HS-27A (cell line): ENCODE data around the gene RPL31.

Source experiments
- DNase-seq: peaks from one replicate; pipeline ENCODE4 v3.0.0-alpha.2; 2012; ENCODE audit warnings: low read depth, missing footprints

Gene RPL31

GRCh38 chr2:101001691-101002561 lies at the start of gene RPL31:
Gene RPL31 (plus strand): TSS chr2:101002289. CDS start chr2:101002702, 413 bp downstream.
- peak; percentile 84 for DNase-seq

DNA sequence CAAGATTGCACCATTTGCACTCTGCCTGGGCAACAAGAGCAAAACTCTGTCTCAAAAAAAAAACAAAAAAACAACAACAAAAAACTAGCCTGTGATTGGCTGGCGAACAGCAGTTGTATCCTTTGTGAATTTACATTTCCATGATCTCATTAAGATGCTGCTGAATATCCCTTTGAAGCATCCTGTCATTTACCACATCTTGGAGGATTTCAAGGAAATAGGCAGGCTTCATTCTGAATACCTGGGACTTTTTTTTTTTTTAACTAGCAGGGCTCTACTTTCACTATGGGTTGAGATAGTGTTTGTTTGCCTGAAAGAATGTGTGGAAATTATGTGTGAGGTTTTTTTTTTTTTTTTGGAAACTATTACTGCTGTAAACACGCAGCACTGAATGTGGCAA lies 49.6 kb upstream of the RPL31 start:
- DNase-seq: no peak

DNA sequence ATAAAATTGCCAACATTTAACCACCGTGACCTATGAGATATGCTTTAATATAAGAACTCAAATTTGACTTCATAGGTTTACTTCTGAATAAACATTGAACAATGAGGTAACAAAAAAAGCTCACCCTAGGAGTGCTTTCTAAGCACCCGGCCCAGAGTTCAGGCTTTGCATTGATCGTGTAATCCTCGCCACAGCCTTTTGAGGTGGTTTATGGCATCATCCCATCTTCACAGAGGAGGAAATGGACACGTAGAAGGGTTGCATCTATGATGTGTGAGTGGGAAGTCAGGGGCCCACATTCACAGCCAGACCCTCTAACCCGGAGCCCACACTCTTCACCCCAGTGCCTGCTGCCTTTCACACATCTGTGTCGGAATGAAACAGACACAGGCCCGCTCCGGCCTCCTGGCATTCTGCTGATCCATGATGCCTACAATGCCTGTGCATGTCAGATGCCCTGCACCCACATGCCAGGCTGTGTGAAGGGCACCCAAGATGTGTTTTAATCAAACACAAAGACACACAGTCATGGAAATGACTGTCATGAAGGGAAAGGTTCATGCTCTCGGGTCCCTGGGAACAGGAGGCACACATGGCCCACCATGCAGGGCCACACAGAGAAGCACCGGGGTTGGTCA lies 48.6 kb upstream of the RPL31 start:
- DNase-seq: no peak

- DNase-seq: no peak
Measured at GRCh38 chr2:100954044-100954420, 48.1 kb upstream of the RPL31 start.

DNA sequence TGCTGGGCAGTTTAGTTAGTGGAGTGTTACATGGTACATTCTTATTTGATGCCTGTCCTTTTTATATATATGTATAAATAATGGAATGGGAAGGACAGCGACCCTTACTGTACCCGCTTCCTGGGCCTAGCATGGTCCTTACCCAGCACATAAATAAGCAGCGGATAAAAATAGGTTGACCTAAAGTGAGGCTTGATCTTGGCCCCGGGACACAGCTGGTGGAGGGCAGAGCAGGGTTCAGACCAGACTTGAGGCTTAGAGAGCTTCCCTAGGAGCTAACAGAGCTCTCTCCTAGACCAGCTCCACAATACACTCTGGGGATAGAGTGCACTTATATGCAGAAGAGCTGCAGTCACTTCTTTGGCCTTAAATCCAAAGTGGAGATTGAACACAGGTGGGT lies 46.9 kb upstream of the RPL31 start:
- DNase-seq: no peak

- no peak for DNase-seq
Measured at GRCh38 chr2:100956081-100956480, 46.0 kb upstream of the RPL31 start.

DNA sequence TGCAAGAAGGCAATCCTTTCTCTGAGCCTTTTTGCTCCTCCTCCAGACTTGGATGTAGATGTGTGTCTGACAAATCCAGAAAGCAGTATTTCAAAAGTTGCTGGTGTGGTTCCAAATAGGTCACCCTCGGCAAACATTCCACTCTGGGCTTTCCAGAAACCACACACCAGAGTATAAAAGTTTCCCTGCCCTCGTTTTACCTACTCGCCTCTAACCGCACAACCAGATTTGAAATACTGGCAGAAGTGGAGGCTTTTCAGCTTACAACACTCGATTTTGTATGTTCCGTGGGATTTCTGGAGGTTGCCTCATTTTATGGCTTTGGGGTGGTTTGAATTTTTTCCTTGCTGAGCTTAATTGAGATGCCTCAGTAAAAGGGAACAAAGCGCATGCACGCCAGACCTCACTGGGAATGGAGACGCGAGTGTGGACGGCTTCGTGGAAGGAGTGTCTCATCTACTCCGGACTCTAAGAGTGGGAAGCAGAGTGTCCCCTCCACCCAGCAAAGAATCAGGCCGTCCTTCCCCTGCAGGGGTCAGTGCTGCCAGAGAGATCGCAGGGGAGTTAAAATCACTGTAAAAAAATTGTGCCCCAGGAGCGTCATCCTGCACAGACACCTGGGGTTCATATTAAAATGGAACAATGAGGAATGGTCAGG lies 44.0 kb upstream of the RPL31 start:
- peak; percentile 9 for DNase-seq

- peak; percentile 19 for DNase-seq
Measured at GRCh38 chr2:100959225-100959880, 42.7 kb upstream of the RPL31 start.

DNA sequence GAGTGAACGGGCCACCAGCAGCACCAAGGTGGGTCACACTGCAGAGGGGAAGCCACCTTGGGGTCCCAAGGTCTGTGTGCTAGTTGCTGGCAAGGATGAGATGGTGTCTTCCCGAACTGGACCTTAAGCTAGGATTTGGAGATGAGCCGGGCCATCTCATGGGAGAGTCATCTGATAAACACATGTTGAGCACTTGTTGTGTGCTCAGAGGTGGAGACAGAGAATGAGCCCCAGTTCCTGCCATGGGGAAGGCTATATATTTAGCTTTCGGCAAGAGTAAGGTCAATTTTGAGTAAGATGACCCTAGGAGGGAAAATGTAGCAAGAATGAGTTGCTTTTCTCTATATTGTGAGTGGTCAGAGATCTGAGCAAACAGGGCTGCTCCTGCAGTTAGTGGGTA lies 41.4 kb upstream of the RPL31 start:
- DNase-seq: no peak

DNA sequence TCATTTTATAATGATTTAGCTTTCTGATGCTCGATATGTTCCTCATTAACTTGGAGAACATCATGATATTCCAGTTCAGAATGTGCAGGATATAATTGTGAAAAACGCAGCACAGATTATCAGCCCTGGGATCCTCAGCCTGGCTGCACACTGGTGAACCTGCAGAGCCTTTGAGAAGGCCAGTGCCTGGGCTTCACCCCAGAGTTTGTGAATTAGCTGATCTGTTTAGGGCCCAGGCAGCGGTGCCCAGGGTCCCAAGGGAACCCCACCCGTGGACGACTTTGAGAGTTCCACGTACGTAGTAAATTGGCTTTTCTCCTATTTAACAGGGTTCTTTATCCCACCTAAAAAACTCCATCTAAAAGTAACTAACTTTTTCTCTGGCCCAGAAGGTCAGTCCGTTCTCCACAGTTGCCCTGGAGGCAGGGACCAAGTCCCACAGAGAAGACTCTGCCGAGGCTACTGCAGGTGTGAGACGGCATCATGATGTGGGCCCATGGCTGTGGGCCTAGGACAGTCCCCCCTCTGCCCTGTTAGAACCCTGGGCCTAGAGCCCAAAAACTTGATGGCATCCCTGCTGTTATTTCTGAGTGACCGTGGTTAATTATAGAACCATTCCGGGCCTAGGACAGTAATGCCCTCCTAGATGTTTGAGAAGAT lies 39.6 kb upstream of the RPL31 start:
- DNase-seq: no peak

- DNase-seq: no peak
Measured at GRCh38 chr2:100963026-100963375, 39.1 kb upstream of the RPL31 start.

GRCh38 chr2:100964222-100964621 lies 37.9 kb upstream of the RPL31 start:
- DNase-seq: no peak

DNA sequence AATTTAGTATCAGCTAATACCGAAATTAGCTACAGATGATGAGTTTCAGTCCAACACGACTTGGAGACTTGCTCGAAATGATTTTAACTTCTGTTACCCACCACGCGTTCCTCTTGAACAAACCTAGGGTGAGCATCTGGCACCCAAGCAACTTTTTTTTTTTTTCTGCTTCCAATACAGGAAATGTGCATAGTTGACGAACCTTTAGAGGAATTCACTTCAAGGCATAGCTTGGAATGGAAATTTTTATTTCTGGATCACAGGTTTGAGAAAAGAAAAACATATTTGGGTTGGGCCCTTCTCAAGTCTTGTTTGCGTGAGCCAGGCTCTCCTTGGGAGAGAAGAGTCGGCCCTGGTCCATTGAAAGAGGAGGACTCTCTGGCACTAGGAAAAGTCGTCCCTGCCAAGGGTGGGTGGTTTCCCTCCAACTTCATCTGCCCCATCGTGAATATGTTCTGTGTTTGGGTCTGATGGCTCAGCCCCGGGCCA lies 37.4 kb upstream of the RPL31 start:
- DNase-seq: no peak

DNA sequence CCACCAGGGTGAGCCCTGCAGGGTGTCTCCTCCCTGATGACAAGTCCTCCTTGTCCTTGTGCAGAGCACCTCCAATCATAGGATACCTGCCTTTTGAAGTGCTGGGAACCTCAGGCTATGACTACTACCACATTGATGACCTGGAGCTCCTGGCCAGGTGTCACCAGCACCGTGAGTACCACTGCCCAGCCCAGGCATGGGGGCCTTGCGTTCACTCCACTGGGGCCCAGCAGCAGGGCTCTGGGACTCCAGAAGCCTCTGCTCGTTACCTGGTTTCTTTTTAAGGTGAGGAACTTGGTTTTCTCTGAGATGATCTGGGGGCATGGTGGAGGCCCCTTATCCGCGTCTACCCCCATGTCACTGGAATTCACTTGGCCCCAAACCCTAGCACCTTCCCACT lies 36.5 kb upstream of the RPL31 start:
- no peak for DNase-seq

GRCh38 chr2:100967716-100968115 lies 34.4 kb upstream of the RPL31 start:
- DNase-seq: no peak

DNA sequence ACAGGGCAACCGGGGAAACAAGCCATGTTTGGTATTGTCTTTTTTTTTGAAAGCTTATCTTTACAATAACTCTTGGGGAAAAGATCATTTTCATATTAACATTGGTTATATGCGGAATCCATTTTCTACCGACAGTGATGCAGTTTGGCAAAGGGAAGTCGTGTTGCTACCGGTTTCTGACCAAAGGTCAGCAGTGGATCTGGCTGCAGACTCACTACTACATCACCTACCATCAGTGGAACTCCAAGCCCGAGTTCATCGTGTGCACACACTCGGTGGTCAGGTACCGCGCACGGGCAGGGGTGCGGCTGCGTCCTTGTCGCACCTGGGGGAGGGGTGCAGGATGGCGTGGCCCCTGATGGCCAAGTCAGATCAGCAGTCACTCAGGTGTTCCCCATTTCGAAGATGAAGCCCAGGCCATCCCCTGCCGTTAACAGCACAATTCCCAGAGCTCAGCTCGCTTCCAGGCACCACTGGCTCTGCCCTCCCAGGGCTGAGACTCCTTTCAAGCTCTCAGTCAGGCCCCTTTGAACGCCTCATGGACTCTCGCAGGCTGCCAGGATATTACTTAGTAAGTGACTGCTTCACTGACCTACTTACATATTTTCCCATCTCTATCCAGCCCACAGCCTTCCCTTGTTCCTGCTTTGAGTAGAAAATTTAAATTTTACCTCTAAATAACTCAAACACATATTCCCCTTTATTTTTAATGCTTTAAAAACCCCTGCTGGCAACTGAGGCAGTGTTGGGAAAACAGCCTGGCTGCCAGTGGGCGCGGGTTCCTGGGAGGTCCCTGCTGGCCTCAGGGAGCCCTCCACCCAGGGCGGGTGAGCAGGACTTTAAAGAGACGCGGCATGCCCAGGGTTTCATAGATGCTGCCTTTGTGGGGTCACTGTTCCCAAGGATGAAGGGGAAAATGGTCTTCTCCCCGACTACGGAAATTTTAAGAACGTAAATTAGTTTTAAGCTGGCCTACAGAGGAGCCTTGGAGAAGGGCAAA lies 33.6 kb upstream of the RPL31 start:
- no peak for DNase-seq

DNA sequence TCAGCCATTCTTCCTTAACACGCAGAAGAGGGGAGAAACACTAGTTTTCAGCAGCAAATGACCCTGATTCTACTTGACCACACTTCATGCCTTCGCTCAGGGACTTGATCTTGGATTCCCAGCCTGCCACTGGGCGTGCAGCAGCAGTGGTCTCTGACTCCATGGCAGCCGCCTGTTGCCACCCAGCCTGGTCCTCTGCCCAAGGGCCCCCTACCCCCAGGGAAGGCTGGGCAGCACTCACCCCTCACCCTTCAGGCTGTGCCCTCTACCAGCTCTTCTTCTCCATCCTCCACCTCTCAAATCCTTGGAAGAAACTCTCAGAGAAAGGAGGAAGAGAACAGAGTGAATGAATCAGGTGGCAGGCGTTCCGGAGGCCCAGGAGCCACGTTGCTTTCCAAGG lies 32.1 kb upstream of the RPL31 start:
- no peak for DNase-seq

- no peak for DNase-seq
Measured at GRCh38 chr2:100971221-100971620, 30.9 kb upstream of the RPL31 start.

DNA sequence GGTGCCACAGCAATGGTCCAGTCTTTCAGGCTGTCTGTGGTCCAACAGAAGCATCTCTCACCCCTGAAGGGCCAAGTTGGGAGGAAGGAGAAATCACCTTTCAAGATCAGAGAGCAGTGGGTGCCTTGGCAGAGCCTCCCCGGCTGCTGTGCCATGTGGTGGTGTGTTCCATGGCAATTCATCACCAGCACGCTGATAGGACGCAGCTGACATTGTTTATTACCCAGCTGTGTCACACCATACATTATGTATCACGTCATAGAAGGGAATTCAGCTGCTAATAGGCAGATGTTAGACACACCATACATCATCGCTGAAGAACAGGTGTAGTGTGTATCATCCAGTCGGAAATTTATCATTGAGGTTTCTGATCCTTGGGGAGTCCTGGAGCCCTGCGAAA lies 29.6 kb upstream of the RPL31 start:
- DNase-seq: no peak

DNA sequence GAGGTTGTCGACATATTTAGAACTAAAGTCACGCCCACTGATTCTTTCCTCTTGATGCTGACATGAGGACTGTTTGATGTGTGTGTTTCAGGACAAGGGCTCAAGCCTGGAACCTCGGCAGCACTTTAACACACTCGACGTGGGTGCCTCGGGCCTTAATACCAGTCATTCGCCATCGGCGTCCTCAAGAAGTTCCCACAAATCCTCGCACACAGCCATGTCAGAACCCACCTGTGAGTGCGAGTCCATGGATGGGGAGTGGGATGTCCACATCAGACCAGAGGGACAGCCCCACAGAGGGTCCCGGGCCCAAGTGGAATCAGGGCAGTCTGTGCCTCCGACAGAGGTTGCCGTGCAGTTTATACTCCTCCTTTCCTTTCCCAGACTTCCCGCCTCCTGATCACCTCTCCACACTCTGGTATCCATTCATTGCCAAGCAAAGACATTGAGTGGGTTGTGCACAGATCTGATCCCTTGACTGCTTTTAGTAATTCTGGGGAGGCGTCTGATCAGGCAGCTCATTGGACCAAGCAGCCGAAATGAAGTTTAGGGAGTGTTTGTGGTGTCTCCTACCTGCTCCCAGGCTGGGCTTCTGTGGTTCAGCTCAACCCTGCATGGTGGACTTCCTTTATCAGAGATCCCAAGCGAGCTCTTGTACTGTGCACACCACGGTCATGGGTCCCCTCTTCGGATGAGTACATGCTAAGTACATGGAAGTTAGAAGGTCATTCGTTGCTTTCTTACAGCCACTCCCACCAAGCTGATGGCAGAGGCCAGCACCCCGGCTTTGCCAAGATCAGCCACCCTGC lies 27.2 kb upstream of the RPL31 start:
- DNase-seq: no peak
